Skeletal muscle tissue (tissue), 4 donors: Measurements from ENCODE around the gene TWIST1. TPM values are rescaled to one million over a fixed set of nuclear protein-coding genes. Genes with fewer than 3 reads are reported as not detected.

Source experiments
- H3K27ac ChIP-seq: one replicate; pipeline ENCODE4 v1.7.0; 2013; ENCODE audit warnings: mild to moderate bottlenecking, low read depth, low read length, inconsistent platforms
- H3K27me3 ChIP-seq, 3 donors: one replicate each; pipeline ENCODE4 v1.7.0; 2013; ENCODE audit warnings: low read length in 3 of 3; ENCODE audit not compliant: control insufficient read depth in 3 of 3, insufficient read depth in 3 of 3
- H3K36me3 ChIP-seq, 3 donors: one replicate each; pipeline ENCODE4 v1.7.0; 2013; ENCODE audit warnings: low read length in 3 of 3; ENCODE audit not compliant: control insufficient read depth in 3 of 3, insufficient read depth in 3 of 3
- H3K4me1 ChIP-seq, 3 donors: one replicate each; pipeline ENCODE4 v1.7.0; 2013; ENCODE audit warnings: low read length in 3 of 3, mild to moderate bottlenecking in 3 of 3; ENCODE audit not compliant: control insufficient read depth in 3 of 3, insufficient read depth in 3 of 3
- H3K4me3 ChIP-seq, 3 donors: one replicate each; pipeline ENCODE4 v1.7.0; 2013; ENCODE audit warnings: low read length in 3 of 3
- H3K9ac ChIP-seq, 3 donors: one replicate each; pipeline ENCODE4 v1.7.0; 2013; ENCODE audit warnings: low read length in 3 of 3, mild to moderate bottlenecking in 3 of 3, moderate library complexity in 2 of 3, low read depth in 1 of 3
- H3K9me3 ChIP-seq, 3 donors: one replicate each; pipeline ENCODE4 v1.7.0; 2013; ENCODE audit warnings: low read length in 3 of 3; ENCODE audit not compliant: control insufficient read depth in 3 of 3
- total RNA-seq: library from RNA; depleted of rRNA; stranded (reverse); fragments of >200 nt; gene quantifications from one replicate; pipeline ENCODE4 v1.2.3, GENCODE V29; 2014
- donor health status: Osteomylitis.

TWIST1 gene
- total RNA-seq, 1 donor from 2014 or later, result 12.0 TPM

DNA sequence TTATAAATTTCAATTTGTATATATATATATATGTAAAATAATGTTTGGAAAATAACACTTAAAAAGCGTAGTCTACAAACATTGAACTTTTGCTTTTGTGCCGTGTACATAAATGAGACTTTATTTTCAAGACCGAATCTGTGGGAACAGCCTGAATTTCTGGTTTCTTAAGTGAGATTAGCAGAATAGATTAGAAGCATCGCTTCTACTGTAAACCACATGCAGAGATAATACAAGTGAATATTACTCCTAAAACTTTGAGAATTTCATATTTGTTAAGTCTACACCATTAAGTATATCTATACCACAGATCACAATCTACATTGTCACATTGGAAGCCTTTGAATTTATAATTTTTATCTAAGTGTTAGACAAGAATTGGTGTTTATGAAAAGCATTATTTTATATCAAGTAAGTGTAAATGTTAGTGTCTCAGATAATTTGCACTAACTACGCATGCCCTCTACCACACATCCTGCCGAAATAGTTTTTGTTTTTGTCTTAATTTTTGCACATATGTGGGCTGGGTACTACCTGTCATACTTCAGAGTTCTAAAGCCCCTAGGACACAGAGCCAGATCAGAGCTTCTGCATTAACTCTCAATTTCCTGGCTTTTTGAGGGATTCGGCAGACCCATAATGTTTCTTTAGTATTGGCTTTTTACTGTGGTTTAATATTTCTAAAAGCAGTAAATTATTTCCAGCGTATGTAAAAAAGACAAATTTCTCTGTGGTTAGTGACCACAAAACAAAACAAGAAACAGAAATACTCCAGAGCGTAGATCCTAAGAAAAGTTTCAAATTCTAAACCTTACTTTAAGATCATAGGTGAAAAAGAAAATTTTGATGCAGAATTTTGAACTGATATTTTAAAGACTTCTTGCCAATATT, 20.0 kb downstream of the TWIST1 start:
- H3K4me3 ChIP-seq, result no peak overlapping the region
- H3K9me3 ChIP-seq, result no peaks in the 10 kb centered on the region
- H3K9ac ChIP-seq, result no peak overlapping the region
- no peaks in the 10 kb centered on the region for H3K4me1 ChIP-seq
- no peaks in the 10 kb centered on the region for H3K36me3 ChIP-seq
- H3K27me3 ChIP-seq, result peaks cover 5 to 10% (median 6%) of the 10 kb centered on the region in 3 donors
- no peak overlapping the region for H3K27ac ChIP-seq

GRCh38 chr7:19095353-19095860, 22.0 kb downstream of the TWIST1 start:
- Histone ChIP-seq H3K27ac (no peak overlapping the region), H3K36me3 (no peaks in the 10 kb centered on the region), H3K27me3 (peaks cover 0 to 3% (median 0%) of the 10 kb centered on the region in 3 donors), H3K4me3 (no peak overlapping the region), H3K9ac (no peak overlapping the region), H3K4me1 (no peaks in the 10 kb centered on the region), H3K9me3 (no peaks in the 10 kb centered on the region)

GRCh38 chr7:19094598-19095352, 22.7 kb downstream of the TWIST1 start:
- no peak overlapping the region for H3K27ac ChIP-seq
- H3K9me3 ChIP-seq, result no peaks in the 10 kb centered on the region
- H3K27me3 ChIP-seq, result peaks cover 0 to 3% (median 0%) of the 10 kb centered on the region in 3 donors
- no peaks in the 10 kb centered on the region for H3K4me1 ChIP-seq
- H3K4me3 ChIP-seq, result no peak overlapping the region
- H3K36me3 ChIP-seq, result no peaks in the 10 kb centered on the region
- H3K9ac ChIP-seq, result no peak overlapping the region

GRCh38 chr7:19094138-19094537, 23.3 kb downstream of the TWIST1 start:
- no peak overlapping the region for H3K4me3 ChIP-seq
- H3K27me3 ChIP-seq, result peaks cover 0 to 3% (median 0%) of the 10 kb centered on the region in 3 donors
- H3K9me3 ChIP-seq, result no peaks in the 10 kb centered on the region
- no peak overlapping the region for H3K27ac ChIP-seq
- no peaks in the 10 kb centered on the region for H3K4me1 ChIP-seq
- H3K36me3 ChIP-seq, result no peaks in the 10 kb centered on the region
- no peak overlapping the region for H3K9ac ChIP-seq

DNA sequence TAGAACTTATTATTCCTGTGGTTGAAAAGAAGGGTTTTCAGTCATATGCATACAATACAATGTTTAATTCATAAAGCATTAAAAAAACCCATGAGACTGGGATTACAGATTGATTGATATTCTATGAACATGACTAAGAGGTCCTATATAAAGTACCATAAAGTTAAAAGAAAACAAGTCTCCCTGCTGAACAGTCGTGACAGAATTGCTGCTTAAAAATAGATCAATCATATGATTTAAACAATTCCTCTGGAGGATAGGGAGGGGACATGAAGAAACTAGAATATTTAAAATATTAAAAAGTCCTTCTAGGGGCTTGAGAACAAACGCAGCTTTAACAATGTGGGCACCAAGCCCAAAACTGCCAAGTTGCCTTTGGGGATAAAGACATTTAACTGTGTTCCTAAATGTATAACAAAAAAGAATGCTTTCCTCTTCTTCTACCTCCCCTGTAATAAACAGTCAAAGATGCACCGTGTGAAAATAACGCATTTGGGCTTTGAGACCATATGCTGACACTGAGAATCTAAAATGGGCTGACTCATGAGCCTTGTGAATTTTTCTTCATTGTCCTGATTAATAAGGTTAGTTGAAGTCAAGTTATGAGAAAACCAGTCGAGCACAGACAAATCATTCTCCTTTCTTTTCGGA, 25.8 kb downstream of the TWIST1 start:
- Histone ChIP-seq H3K9ac (no peak overlapping the region), H3K27me3 (no peaks in the 10 kb centered on the region), H3K4me3 (no peak overlapping the region), H3K36me3 (no peaks in the 10 kb centered on the region), H3K27ac (no peak overlapping the region), H3K9me3 (no peaks in the 10 kb centered on the region), H3K4me1 (no peaks in the 10 kb centered on the region)

- H3K4me1 ChIP-seq, result no peaks in the 10 kb centered on the region
- no peaks in the 10 kb centered on the region for H3K36me3 ChIP-seq
- no peak overlapping the region for H3K4me3 ChIP-seq
- no peaks in the 10 kb centered on the region for H3K27me3 ChIP-seq
- H3K27ac ChIP-seq, result no peak overlapping the region
- H3K9me3 ChIP-seq, result no peaks in the 10 kb centered on the region
- no peak overlapping the region for H3K9ac ChIP-seq
Observed at GRCh38 chr7:19090526-19090925, 26.9 kb downstream of the TWIST1 start.

GRCh38 chr7:19089797-19090196, 27.6 kb downstream of the TWIST1 start:
- no peaks in the 10 kb centered on the region for H3K36me3 ChIP-seq
- no peaks in the 10 kb centered on the region for H3K27me3 ChIP-seq

DNA sequence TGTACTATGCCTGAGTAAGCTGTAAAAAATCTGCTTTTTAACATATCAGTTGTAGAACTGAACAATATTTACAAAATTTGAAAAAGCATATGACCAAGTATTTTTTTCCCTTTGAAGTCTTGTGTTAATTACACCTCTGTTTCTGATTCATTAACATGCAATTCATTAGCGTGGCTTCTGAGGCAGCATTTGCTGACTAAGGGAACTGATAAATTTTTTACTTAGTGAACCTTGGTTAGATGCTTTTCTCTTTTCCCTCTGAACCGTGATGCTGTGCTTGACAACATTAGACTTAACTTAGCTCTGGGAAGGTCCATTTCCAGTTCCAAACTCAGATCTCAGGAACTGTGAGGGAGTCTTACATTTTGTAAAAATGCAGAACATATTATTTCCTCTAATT, 28.1 kb downstream of the TWIST1 start:
- Histone ChIP-seq H3K9me3 (no peaks in the 10 kb centered on the region), H3K4me3 (no peak overlapping the region), H3K36me3 (no peaks in the 10 kb centered on the region), H3K9ac (no peak overlapping the region), H3K4me1 (no peaks in the 10 kb centered on the region), H3K27ac (no peak overlapping the region), H3K27me3 (no peaks in the 10 kb centered on the region)

More at GRCh38 chr7:19089797-19090196, 27.6 kb downstream of the TWIST1 start:
- Histone ChIP-seq H3K9ac (no peak overlapping the region), H3K4me1 (no peaks in the 10 kb centered on the region), H3K9me3 (no peaks in the 10 kb centered on the region), H3K27ac (no peak overlapping the region), H3K4me3 (no peak overlapping the region)

DNA sequence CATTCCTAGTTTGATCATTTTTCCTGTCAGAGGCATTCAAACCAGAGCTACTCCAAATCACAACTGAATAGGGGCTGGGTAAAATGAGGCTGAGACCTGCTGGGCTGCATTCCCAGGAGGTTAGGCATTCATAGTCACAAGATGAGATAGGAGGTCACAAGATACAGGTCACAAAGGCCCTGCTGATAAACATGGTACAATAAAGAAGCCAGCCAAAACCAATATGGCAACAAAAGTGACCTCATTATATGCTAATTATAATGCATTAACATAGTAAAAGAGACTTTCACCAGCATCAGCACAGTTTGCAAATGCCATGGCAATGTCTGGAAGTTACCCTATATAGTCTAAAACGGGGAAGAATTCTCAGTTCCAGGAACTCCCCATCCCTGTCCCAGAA, 37.3 kb downstream of the TWIST1 start:
- H3K4me1 ChIP-seq, result no peaks in the 10 kb centered on the region
- H3K9ac ChIP-seq, result no peak overlapping the region
- H3K27ac ChIP-seq, result no peak overlapping the region
- no peak overlapping the region for H3K4me3 ChIP-seq
- H3K27me3 ChIP-seq, result no peaks in the 10 kb centered on the region
- H3K9me3 ChIP-seq, result no peaks in the 10 kb centered on the region
- H3K36me3 ChIP-seq, result no peaks in the 10 kb centered on the region
